Stimulated activated CD4-positive, alpha-beta T cell treated with anti-CD3 and anti-CD28 coated beads, Interleukin-1b, Interleukin-23, amount 100 ng/mL, for 24 hours (primary cell): ENCODE data around the gene HNRNPC.
"Not testable (repeated sequence)": the region's sequence is repeated elsewhere in the genome, so short reads cannot be mapped to it uniquely, and the experiment has no call there.

Experiments
- DNase-seq, 4 experiments: peaks; one replicate each; pipeline ENCODE4 v3.0.0-alpha.2; 2020; ENCODE audit warnings: low read depth in 4 of 4, low spot score in 1 of 4

The HNRNPC gene

GRCh38 chr14:21269252-21270046 lies at the start of gene HNRNPC:
Gene HNRNPC (minus strand): TSS chr14:21269442. CDS start chr14:21234193, 35,249 bp downstream.
- DNase-seq = peak; percentile 100

GRCh38 chr14:21317398-21317797 lies 48.2 kb upstream of the HNRNPC start:
- no peak for DNase-seq

- no peak for DNase-seq
Measured at GRCh38 chr14:21313512-21313911, 44.3 kb upstream of the HNRNPC start.

GRCh38 chr14:21311614-21312013 lies 42.4 kb upstream of the HNRNPC start:
- DNase-seq = no peak

GRCh38 chr14:21309956-21310355 lies 40.7 kb upstream of the HNRNPC start:
- no peak for DNase-seq

GRCh38 chr14:21309238-21309636 lies 40.0 kb upstream of the HNRNPC start:
- no peak for DNase-seq

GRCh38 chr14:21308479-21309237 lies 39.4 kb upstream of the HNRNPC start:
- peak; percentile 36 to 81 (median 58) for DNase-seq

- no peak for DNase-seq
Measured at GRCh38 chr14:21308132-21308478, 38.9 kb upstream of the HNRNPC start.

GRCh38 chr14:21307637-21308036 lies 38.4 kb upstream of the HNRNPC start:
- no peak for DNase-seq

- not testable (repeated sequence) for DNase-seq
Measured at GRCh38 chr14:21302836-21303140, 33.5 kb upstream of the HNRNPC start.

GRCh38 chr14:21302013-21302835 lies 33.0 kb upstream of the HNRNPC start:
- no peak for DNase-seq

- DNase-seq = peak in 2 of 4 experiments; percentile 3 to 17
Measured at GRCh38 chr14:21300892-21301291, 31.6 kb upstream of the HNRNPC start.

- DNase-seq = no peak
Measured at GRCh38 chr14:21299562-21300130, 30.4 kb upstream of the HNRNPC start.

- DNase-seq = no peak
Measured at GRCh38 chr14:21298358-21298757, 29.1 kb upstream of the HNRNPC start.

GRCh38 chr14:21294026-21294425 lies 24.8 kb upstream of the HNRNPC start:
- not testable (repeated sequence) for DNase-seq

GRCh38 chr14:21287168-21287567 lies 17.9 kb upstream of the HNRNPC start:
- DNase-seq = no peak

- DNase-seq = not testable (repeated sequence)
Measured at GRCh38 chr14:21286516-21286915, 17.3 kb upstream of the HNRNPC start.

- not testable (repeated sequence) for DNase-seq
Measured at GRCh38 chr14:21281917-21282316, 12.7 kb upstream of the HNRNPC start.

- no peak for DNase-seq
Measured at GRCh38 chr14:21279783-21280182, 10.5 kb upstream of the HNRNPC start, which contains the start of gene RPGRIP1. Gene RPGRIP1 (plus strand): TSS chr14:21280083. CDS start chr14:21287977, 7,894 bp downstream.

GRCh38 chr14:21278632-21279031 lies 9.4 kb upstream of the HNRNPC start:
- DNase-seq = no peak

- DNase-seq = no peak
Measured at GRCh38 chr14:21275261-21275858, 6.1 kb upstream of the HNRNPC start.
